Brain pericyte (primary cell): Measurements from ENCODE around the gene WDR33.

Source experiments
- DNase-seq: peaks from one replicate; pipeline ENCODE4 v3.0.0-alpha.2; 2012; ENCODE audit warnings: low read depth, low spot score

WDR33 gene

GRCh38 chr2:127719301-127720218 lies 91.4 kb downstream of the WDR33 start:
- no peak for DNase-seq

GRCh38 chr2:127718271-127718670 lies 92.7 kb downstream of the WDR33 start:
- DNase-seq, result no peak

- no peak for DNase-seq
These were observed 95.1 kb downstream of the WDR33 start for GRCh38 chr2:127715778-127716449.

GRCh38 chr2:127713562-127713961 lies 97.4 kb downstream of the WDR33 start:
- no peak for DNase-seq

- DNase-seq, result no peak
These were observed 98.0 kb downstream of the WDR33 start for GRCh38 chr2:127712999-127713398.

- no peak for DNase-seq
These were observed 101.6 kb downstream of the WDR33 start for GRCh38 chr2:127709336-127709735.

GRCh38 chr2:127707890-127708648 lies 102.9 kb downstream of the WDR33 start:
- no peak for DNase-seq

GRCh38 chr2:127706215-127706990 lies 104.6 kb downstream of the WDR33 start:
- DNase-seq, result no peak

- no peak for DNase-seq
These were observed 105.4 kb downstream of the WDR33 start for GRCh38 chr2:127705391-127706065.

GRCh38 chr2:127704641-127705390 lies 106.2 kb downstream of the WDR33 start:
- DNase-seq, result no peak

- DNase-seq, result no peak
These were observed 107.7 kb downstream of the WDR33 start for GRCh38 chr2:127703282-127703681.

- DNase-seq, result no peak
These were observed 108.5 kb downstream of the WDR33 start for GRCh38 chr2:127702395-127703009.

GRCh38 chr2:127701651-127702394 lies 109.1 kb downstream of the WDR33 start:
- DNase-seq, result no peak

GRCh38 chr2:127701193-127701650 lies 109.7 kb downstream of the WDR33 start, which contains the start of gene SFT2D3:
TSS of gene SFT2D3 (plus strand) at chr2:127701497. CDS start at chr2:127701529, 32 bp downstream.
- DNase-seq, result peak; percentile 51

GRCh38 chr2:127700527-127701192 lies 110.3 kb downstream of the WDR33 start:
- no peak for DNase-seq

- no peak for DNase-seq
These were observed 112.2 kb downstream of the WDR33 start for GRCh38 chr2:127698553-127699355.

GRCh38 chr2:127697482-127698180 lies 113.3 kb downstream of the WDR33 start:
- no peak for DNase-seq
